NB4 (cell line): Measurements from ENCODE around the gene CCKAR.

Experiments
- DNase-seq: peaks from one replicate; pipeline ENCODE4 v3.0.0; 2010; ENCODE audit warnings: low read depth
- H3K4me3 ChIP-seq: one replicate; pipeline ENCODE4 v1.5.1; 2011; ENCODE audit warnings: mild to moderate bottlenecking, low read depth, low read length, moderate library complexity
- CTCF ChIP-seq: IDR thresholded peaks from one replicate; pipeline ENCODE4 v1.5.1; 2012; ENCODE audit warnings: low read depth, low read length
- MAX ChIP-seq: IDR thresholded peaks from 2 replicates; pipeline ENCODE4 v1.6.1; 2011; ENCODE audit warnings: low read depth, low read length
- MYC ChIP-seq: IDR thresholded peaks from 2 replicates; pipeline ENCODE4 v1.6.1; 2011; ENCODE audit warnings: low read depth, low read length
- POLR2A ChIP-seq: IDR thresholded peaks from 2 replicates; pipeline ENCODE4 v1.6.1; 2011; ENCODE audit warnings: mild to moderate bottlenecking; ENCODE audit not compliant: insufficient read length; ENCODE audit errors: extremely low read depth

CCKAR gene

GRCh38 chr4:26431461-26432180 lies 58.7 kb downstream of the CCKAR start:
- no peak overlapping the region for H3K4me3 ChIP-seq
- TF ChIP-seq POLR2A (no peak), MYC (no peak), MAX (no peak), CTCF (no peak)
- DNase-seq: no peak
